ENCODE data around the gene CNBD2.
"Not testable (repeated sequence)": the region's sequence is repeated elsewhere in the genome, so short reads cannot be mapped to it uniquely, and the experiment has no call there.

Gene CNBD2

DNA sequence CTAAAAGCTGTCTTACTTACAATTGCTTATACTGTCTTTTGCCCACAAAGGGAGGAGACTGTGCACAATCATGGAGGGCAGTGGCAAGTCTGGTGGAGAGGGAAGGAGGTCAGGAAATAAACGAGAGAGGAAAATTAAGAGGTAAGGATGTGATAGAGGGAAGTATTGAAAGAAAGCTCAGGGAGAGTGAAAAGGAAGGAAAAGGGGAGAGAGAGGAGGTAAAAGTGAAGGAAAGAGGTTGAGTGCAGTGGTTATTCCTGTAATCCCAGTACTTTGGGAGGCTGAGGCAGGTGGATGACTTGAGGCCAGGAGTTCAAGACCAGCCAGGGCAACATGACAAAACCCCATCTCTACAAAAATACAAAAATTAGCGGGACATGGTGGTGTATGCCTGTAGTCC is 103.5 kb downstream of the CNBD2 start:
- no peak for TF ChIP-seq TAF1 (IDR thresholded peaks at IDR 0.05; ENCODE audit: borderline replicate concordance, low read depth, low read length)
- no peak for TF ChIP-seq POLR2AphosphoS5 (IDR thresholded peaks at IDR 0.05; ENCODE audit: low read depth, low read length)
- TF ChIP-seq POLR2A (IDR thresholded peaks at IDR 0.05; ENCODE audit: low read depth, low read length) = no peak
- FAIRE-seq (no peak), DNase-seq (ENCODE audit: insufficient read length) (no peak)

GRCh38 chr20:36074983-36075382 is 106.6 kb downstream of the CNBD2 start:
- no peak for FAIRE-seq
- TF ChIP-seq POLR2A (IDR thresholded peaks at IDR 0.05; ENCODE audit: low read depth, low read length) (no peak), TAF1 (IDR thresholded peaks at IDR 0.05; ENCODE audit: borderline replicate concordance, low read depth, low read length) (no peak), POLR2AphosphoS5 (IDR thresholded peaks at IDR 0.05; ENCODE audit: low read depth, low read length) (no peak)
- DNase-seq (ENCODE audit: insufficient read length) = no peak

- DNase-seq (ENCODE audit: insufficient read length); FAIRE-seq: not testable (repeated sequence)
Observed at GRCh38 chr20:36077762-36078161, 109.4 kb downstream of the CNBD2 start.

DNA sequence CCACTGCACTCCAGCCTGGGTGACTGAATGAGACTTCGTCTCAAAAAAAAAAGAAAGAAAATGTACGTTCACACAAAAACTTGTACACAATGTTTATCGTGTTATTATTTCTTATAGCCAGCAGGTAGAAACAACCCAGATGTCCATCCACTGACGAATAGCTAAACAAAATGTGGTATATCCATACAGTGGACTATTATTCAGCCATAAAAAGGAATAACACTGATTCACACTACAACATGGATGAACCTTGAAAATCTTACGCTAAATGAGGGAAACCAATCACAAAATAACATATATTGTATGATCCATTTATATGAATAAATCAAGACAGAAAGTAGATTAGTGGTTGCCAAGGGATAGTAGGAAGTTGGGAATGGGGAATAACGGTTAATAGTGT is 111.1 kb downstream of the CNBD2 start:
- FAIRE-seq (no peak), DNase-seq (ENCODE audit: insufficient read length) (no peak)
- no peak for TF ChIP-seq POLR2AphosphoS5 (IDR thresholded peaks at IDR 0.05; ENCODE audit: low read depth, low read length)
- TF ChIP-seq TAF1 (IDR thresholded peaks at IDR 0.05; ENCODE audit: borderline replicate concordance, low read depth, low read length) = no peak
- TF ChIP-seq POLR2A (IDR thresholded peaks at IDR 0.05; ENCODE audit: low read depth, low read length) = no peak

DNA sequence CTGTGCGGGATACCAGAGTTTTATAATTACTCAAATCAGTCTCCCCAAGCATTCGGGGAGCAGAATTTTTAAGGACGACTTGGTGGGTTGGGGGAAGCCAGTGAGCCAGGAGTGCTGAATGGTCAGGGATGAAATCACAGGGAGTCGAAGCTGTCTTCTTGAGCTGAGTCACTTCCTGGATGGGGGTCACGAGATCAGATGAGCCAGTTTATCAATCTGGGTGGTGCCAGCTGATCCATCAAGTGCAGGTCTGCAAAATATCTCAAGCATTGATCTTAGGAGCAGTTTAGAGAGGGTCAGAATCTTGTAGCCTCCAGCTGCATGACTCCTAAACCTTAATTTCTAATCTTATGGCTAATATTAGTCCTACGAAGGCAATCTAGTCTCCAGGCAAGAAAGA is 111.6 kb downstream of the CNBD2 start:
- not testable (repeated sequence) for FAIRE-seq; DNase-seq (ENCODE audit: insufficient read length)

Measured in GM12892 (cell line).